HepG2 (cell line): Measurements from ENCODE around the gene TBC1D14. TPM values are rescaled to one million over a fixed set of nuclear protein-coding genes. Genes with fewer than 3 reads are reported as not detected.

Source experiments
- ATAC-seq: fragments of 200-7000 bp; cut with Tn5 transposase; 3 replicates; pipeline ENCODE4 v1.9.1; 2020; ENCODE audit warnings: mild to moderate bottlenecking, moderate library complexity
- BruUV-seq: library from RNA; stranded (reverse); fragments of 400-500 nt; replicated peaks from 2 replicates; lab custom pipeline; 2021; lab: Mats Ljungman, UMichigan
- CTCF ChIA-PET: fragments of 300-600 bp; formaldehyde crosslinking; extraction: SDS; loops from one replicate; lab custom pipeline; 2021; ENCODE audit warnings: low total read pairs, inconsistent platforms, low intra/inter-chr PET ratio; lab: Yijun Ruan, JAX
- POLR2A ChIA-PET: fragments of 350-600 bp; sonication (Branson Sonifier 250); formaldehyde crosslinking; loops from one replicate; lab custom pipeline; 2020; ENCODE audit warnings: antibody characterized with exemption, inconsistent platforms; lab: Yijun Ruan, JAX
- DNase-seq: peaks from one replicate; pipeline ENCODE4 v3.0.0-alpha.2; 2015; ENCODE audit warnings: low spot score
- FAIRE-seq: peaks from 3 replicates; lab custom pipeline; 2011; peaks lifted over from hg19 to GRCh38; lab: Jason Lieb, UNC
- H2AFZ ChIP-seq: one replicate; pipeline ENCODE4 v1.6.1; 2011; ENCODE audit warnings: low read length, inconsistent platforms
- H3K27ac ChIP-seq: fragments of 300-600 bp; 3 replicates; pipeline ENCODE4 v1.8.0; 2011; ENCODE audit warnings: mixed run types, mild to moderate bottlenecking, mixed read lengths, low read length, inconsistent platforms; ENCODE audit not compliant: insufficient read depth; ENCODE audit errors: extremely low read length
- H3K27me3 ChIP-seq, 2 experiments: fragments of 200-600 bp in 1 of 2; 2 replicates in 1 of 2; 3 replicates in 1 of 2; pipeline versions ENCODE4 v1.6.0 to v1.8.0; 2011; ENCODE audit warnings: low read length in 2 of 2, mild to moderate bottlenecking in 2 of 2, moderate library complexity in 2 of 2, inconsistent platforms in 1 of 2; ENCODE audit not compliant: insufficient read depth in 2 of 2, control insufficient read depth in 1 of 2
- H3K36me3 ChIP-seq, 2 experiments: fragments of 200-600 bp in 1 of 2; replicated peaks in 1 of 2; 2 replicates in 1 of 2; 3 replicates in 1 of 2; pipeline versions ENCODE4 v1.5.1 to v1.8.0; 2011; ENCODE audit warnings: low read length in 2 of 2, inconsistent platforms in 1 of 2; ENCODE audit not compliant: insufficient read depth in 2 of 2, control insufficient read depth in 1 of 2
- H3K4me1 ChIP-seq: 2 replicates; pipeline ENCODE4 v1.5.1; 2012; ENCODE audit warnings: low read length, inconsistent platforms; ENCODE audit not compliant: insufficient read depth
- H3K4me2 ChIP-seq: 2 replicates; pipeline ENCODE4 v1.6.0; 2011; ENCODE audit warnings: low read depth, low read length, inconsistent platforms
- H3K4me3 ChIP-seq, 3 experiments: fragments of 200-600 bp in 1 of 3; sonication (generic), shearing (Covaris generic) in 1 of 3; replicated peaks in 1 of 3; 2 replicates each; pipeline ENCODE4 v1.5.1; 2011 to 2016; ENCODE audit warnings: low read length in 3 of 3, inconsistent platforms in 2 of 3, low read depth in 2 of 3, mild to moderate bottlenecking in 2 of 3, control low read depth in 1 of 3, mixed read lengths in 1 of 3; ENCODE audit not compliant: insufficient read depth in 1 of 3
- H3K79me2 ChIP-seq: one replicate; pipeline ENCODE4 v1.6.1; 2011; ENCODE audit warnings: low read length, inconsistent platforms; ENCODE audit not compliant: insufficient read depth
- H3K9ac ChIP-seq: 2 replicates; pipeline ENCODE4 v1.6.0; 2011; ENCODE audit warnings: mild to moderate bottlenecking, low read depth, low read length, inconsistent platforms; ENCODE audit not compliant: insufficient read depth
- H3K9me3 ChIP-seq: 2 replicates; pipeline ENCODE4 v1.5.1; 2012; ENCODE audit warnings: mild to moderate bottlenecking, low read length
- H4K20me1 ChIP-seq: 2 replicates; pipeline ENCODE4 v1.6.0; 2011; ENCODE audit warnings: inconsistent platforms, mild to moderate bottlenecking, low read length, moderate library complexity; ENCODE audit not compliant: insufficient read depth
- ADNP ChIP-seq: sonication (generic); formaldehyde crosslinking; IDR thresholded peaks from 2 replicates; pipeline ENCODE4 v1.4.0; 2020; ENCODE audit warnings: missing genetic modification reagents
- ATRX ChIP-seq: sonication (generic); formaldehyde crosslinking; IDR thresholded peaks from 2 replicates; pipeline ENCODE4 v1.4.0; 2020; ENCODE audit warnings: missing genetic modification reagents, borderline replicate concordance
- FOXA1 ChIP-seq, 2 experiments: fragments of 450-650 bp in 1 of 2; sonication (generic) in 1 of 2; formaldehyde crosslinking in 1 of 2; IDR thresholded peaks; 2 replicates each; pipeline versions ENCODE4 v1.4.0 to v1.6.1; 2016 to 2020; ENCODE audit warnings: missing genetic modification reagents in 1 of 2
- GZF1 ChIP-seq: sonication (generic); formaldehyde crosslinking; IDR thresholded peaks from 2 replicates; pipeline ENCODE4 v1.5.1; 2020; ENCODE audit warnings: mild to moderate bottlenecking, missing genetic modification reagents
- MAFK ChIP-seq, 2 experiments: IDR thresholded peaks in 1 of 2; conservative IDR thresholded peaks in 1 of 2; 2 replicates each; pipeline ENCODE4 v1.6.1; 2011; ENCODE audit warnings: improper control_type of control experiment in 2 of 2, low read length in 2 of 2
- NFE2L2 ChIP-seq: fragments of 150-350 bp; IDR thresholded peaks from 2 replicates; pipeline ENCODE4 v1.6.1; 2014; ENCODE audit warnings: low read length
- REPIN1 ChIP-seq: sonication (generic); formaldehyde crosslinking; IDR thresholded peaks from 2 replicates; pipeline ENCODE4 v1.8.0; 2022; ENCODE audit warnings: missing genetic modification reagents, low read depth, mild to moderate bottlenecking, borderline replicate concordance
- TCF12 ChIP-seq, 2 experiments: fragments of 450-650 bp in 1 of 2; sonication (generic) in 1 of 2; formaldehyde crosslinking in 1 of 2; IDR thresholded peaks; 2 replicates each; pipeline versions ENCODE4 v1.6.1 to v1.8.0; 2017 to 2022; ENCODE audit warnings: antibody characterized with exemption in 1 of 2, mild to moderate bottlenecking in 1 of 2, missing genetic modification reagents in 1 of 2, moderate library complexity in 1 of 2
- ZNF557 ChIP-seq: sonication (generic); formaldehyde crosslinking; IDR thresholded peaks from 2 replicates; pipeline ENCODE4 v1.4.0; 2020; ENCODE audit warnings: missing genetic modification reagents
- ZNF629 ChIP-seq: sonication (generic); formaldehyde crosslinking; conservative IDR thresholded peaks from 2 replicates; pipeline ENCODE4 v1.5.0; 2020; ENCODE audit warnings: missing genetic modification reagents
- ZNF761 ChIP-seq: sonication (generic); formaldehyde crosslinking; conservative IDR thresholded peaks from 2 replicates; pipeline ENCODE4 v1.4.0; 2020; ENCODE audit warnings: mild to moderate bottlenecking, missing genetic modification reagents
- WGBS: methylation state at CpG from one replicate; pipeline ENCODE4 v1.1.6; 2017; ENCODE audit warnings: low lambda C conversion rate; 5-methylcytosine and 5-hydroxymethylcytosine counted together
- in situ Hi-C: cut with HindIII; loops from 2 replicates; pipeline ENCODE4 v1.10.0; 2017; ENCODE audit warnings: low pct_unique_long_range_greater_than_20kb; ENCODE audit not compliant: extremely low pct_ligation_motif_present
- intact Hi-C: fragments of 100-400 bp; cut with micrococcal nuclease; formaldehyde crosslinking; loops from one replicate; pipeline ENCODE4 v1.10.0; 2022; ENCODE audit not compliant: unreplicated experiment
- polyA plus RNA-seq, 8 experiments: library from polyadenylated mRNA; depleted of rRNA in 3 of 8; stranded (reverse) in 7 of 8; unstranded in 1 of 8; fragments of >200 nt; fragmentation: Illumina TruSeq in 4 of 8; extraction: Trizol in 4 of 8; gene quantifications; 2 replicates each; pipeline versions ENCODE4 v1.2.1 to v1.2.3, GENCODE V29; 2011 to 2016; ENCODE audit warnings: low read depth in 4 of 8, missing spikeins in 1 of 8, mixed read lengths in 1 of 8; ENCODE audit not compliant: insufficient read depth in 1 of 8
- total RNA-seq, 5 experiments: library from RNA; depleted of rRNA; stranded (reverse); fragments of >200 nt; fragmentation: Illumina TruSeq; extraction: Trizol; gene quantifications; 2 replicates each; pipeline ENCODE4 v1.2.3, GENCODE V29; 2016; ENCODE audit warnings: low read depth in 1 of 5

Gene TBC1D14
- total and polyA plus RNA-seq, 2 of the 13 experiments (the other 11 are each of a cell fraction or from before 2014, with no cell fraction given), result 29.5 to 46.5 TPM

GRCh38 chr4:7001271-7001670, 91.6 kb downstream of the TBC1D14 start:
- no peak for TF ChIP-seq ZNF557 (CRISPR knock-in tag)
- no peak for TF ChIP-seq NFE2L2
- TF ChIP-seq FOXA1 (IDR thresholded peaks at IDR 0.05), result no peak
- TF ChIP-seq FOXA1 (CRISPR knock-in tag; IDR thresholded peaks at IDR 0.05), result no peak
- no peak for TF ChIP-seq TCF12 (IDR thresholded peaks at IDR 0.05)
- no peak for TF ChIP-seq TCF12 (CRISPR knock-in tag; IDR thresholded peaks at IDR 0.05)
- no peak for TF ChIP-seq REPIN1 (CRISPR knock-in tag)
- TF ChIP-seq GZF1, result no peak
- no peak for TF ChIP-seq ZNF761
- TF ChIP-seq ATRX (CRISPR knock-in tag), result no peak
- TF ChIP-seq, all 625 proteins: peak for 0
- Histone ChIP-seq H3K27ac (no peak overlapping the region), H3K4me3 (no peak overlapping the region), H3K27me3 (no peaks in the 10 kb centered on the region), H3K4me2 (no peak overlapping the region), H3K4me1 (peaks cover 2% of the 10 kb centered on the region), H3K9ac (no peak overlapping the region), H3K36me3 (peaks cover 44 to 78% of the 10 kb centered on the region in 2 experiments), H2AFZ (no peak overlapping the region), H3K79me2 (peaks cover 5% of the 10 kb centered on the region), H3K9me3 (no peaks in the 10 kb centered on the region), H4K20me1 (no peaks in the 10 kb centered on the region)
- POLR2A ChIA-PET, result no interaction called here
- intact Hi-C loops (no loop called here), in situ Hi-C loops (no loop called here)
- BruUV-seq, result no TSS peak
- FAIRE-seq, result no peak
- no peak for DNase-seq
- 99% methylated on average over 7 of the region's 7 CpGs for WGBS
- CTCF ChIA-PET, result no interaction called here
- ATAC-seq, result no peak

GRCh38 chr4:7002336-7002735, 92.7 kb downstream of the TBC1D14 start:
- CTCF ChIA-PET, result no interaction called here
- no TSS peak for BruUV-seq
- 96% methylated on average over 7 of the region's 7 CpGs for WGBS
- Histone ChIP-seq H3K79me2 (peaks cover 5% of the 10 kb centered on the region), H3K4me1 (peaks cover 13% of the 10 kb centered on the region), H3K36me3 (peaks cover 39 to 78% of the 10 kb centered on the region in 2 experiments), H2AFZ (no peak overlapping the region), H3K27me3 (no peaks in the 10 kb centered on the region), H3K27ac (no peak overlapping the region), H3K9me3 (no peaks in the 10 kb centered on the region), H3K4me3 (no peak overlapping the region), H3K9ac (no peak overlapping the region), H3K4me2 (no peak overlapping the region), H4K20me1 (peaks cover 2% of the 10 kb centered on the region; the same call in 1 of the 2 replicates)
- DNase-seq (no peak), ATAC-seq (no peak), FAIRE-seq (no peak)
- intact Hi-C loops, result no loop called here
- in situ Hi-C loops, result no loop called here
- POLR2A ChIA-PET, result no interaction called here
- peak in 1 of 2 experiments; percentile 24; a peak in 1 of 4 replicates for TF ChIP-seq MAFK (conservative IDR thresholded peaks at IDR 0.05 in 1 of 2, IDR thresholded peaks at IDR 0.05 in 1 of 2; ENCODE audit: low read length in 2 of 2)
- no peak for TF ChIP-seq ADNP
- TF ChIP-seq ZNF629 (CRISPR knock-in tag), result no peak
